GM21619 (cell line): Measurements from ENCODE around the gene DAAM2.

Experiments used
- ATAC-seq: cut with Tn5 transposase; IDR thresholded peaks from one replicate; pipeline ENCODE4 v1.9.1; 2021; ENCODE audit not compliant: unreplicated experiment

DAAM2 gene

DNA sequence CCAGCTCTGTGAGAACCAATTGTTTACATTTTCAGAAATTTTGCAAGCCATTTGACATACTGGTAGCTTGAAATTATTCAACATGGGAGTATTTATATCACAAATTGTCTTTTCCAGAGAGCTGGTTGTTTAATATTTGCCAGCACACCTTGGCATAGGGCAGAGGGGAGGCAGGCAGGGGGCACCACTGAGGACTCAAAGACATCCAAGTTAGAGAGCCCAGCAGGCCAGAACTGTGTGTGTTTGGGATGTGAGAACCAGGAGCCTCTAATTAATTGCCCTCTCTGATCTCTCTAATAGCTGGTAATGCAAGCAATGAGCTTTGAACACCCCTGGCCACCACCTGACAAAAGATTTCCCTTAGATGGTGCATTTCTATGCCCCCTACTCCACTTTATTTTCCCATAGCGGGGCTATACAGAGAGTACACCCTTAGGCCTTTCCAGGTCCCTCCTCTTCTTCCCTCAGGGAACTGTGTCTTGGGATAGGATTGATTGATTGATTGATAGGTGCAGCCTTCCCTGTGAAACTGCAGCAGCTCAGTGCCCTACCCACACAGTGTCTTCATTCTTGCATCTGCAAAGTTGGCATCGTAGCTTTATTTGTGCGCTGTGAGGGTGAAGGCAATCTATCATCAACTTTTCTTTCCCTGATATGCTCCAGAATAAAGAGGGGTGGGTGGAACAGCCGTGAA is 112.9 kb downstream of the DAAM2 start:
- no peak for ATAC-seq

GRCh38 chr6:39905640-39905975 is 113.4 kb downstream of the DAAM2 start:
- ATAC-seq = no peak

DNA sequence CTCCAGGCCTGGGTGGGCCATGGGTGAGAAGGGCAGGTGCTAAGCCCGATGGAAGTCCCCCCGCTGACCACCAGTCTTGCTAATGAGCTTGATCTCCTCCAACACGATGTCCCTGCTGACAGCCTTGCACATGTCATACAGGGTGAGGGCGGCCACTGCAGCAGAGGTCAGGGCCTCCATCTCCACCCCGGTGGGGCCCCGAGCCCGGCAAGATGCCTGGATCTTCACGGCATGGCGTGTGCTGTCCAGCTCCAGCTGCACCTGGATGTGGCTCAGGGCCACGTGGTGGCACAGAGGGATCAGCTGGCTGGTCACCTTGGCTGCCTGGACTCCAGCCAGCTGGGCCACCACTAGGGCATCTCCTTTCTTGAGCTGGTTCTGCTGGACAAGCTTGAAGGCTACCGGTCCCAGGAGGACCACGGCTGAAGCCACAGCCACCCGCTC is 114.2 kb downstream of the DAAM2 start:
- ATAC-seq = no peak

DNA sequence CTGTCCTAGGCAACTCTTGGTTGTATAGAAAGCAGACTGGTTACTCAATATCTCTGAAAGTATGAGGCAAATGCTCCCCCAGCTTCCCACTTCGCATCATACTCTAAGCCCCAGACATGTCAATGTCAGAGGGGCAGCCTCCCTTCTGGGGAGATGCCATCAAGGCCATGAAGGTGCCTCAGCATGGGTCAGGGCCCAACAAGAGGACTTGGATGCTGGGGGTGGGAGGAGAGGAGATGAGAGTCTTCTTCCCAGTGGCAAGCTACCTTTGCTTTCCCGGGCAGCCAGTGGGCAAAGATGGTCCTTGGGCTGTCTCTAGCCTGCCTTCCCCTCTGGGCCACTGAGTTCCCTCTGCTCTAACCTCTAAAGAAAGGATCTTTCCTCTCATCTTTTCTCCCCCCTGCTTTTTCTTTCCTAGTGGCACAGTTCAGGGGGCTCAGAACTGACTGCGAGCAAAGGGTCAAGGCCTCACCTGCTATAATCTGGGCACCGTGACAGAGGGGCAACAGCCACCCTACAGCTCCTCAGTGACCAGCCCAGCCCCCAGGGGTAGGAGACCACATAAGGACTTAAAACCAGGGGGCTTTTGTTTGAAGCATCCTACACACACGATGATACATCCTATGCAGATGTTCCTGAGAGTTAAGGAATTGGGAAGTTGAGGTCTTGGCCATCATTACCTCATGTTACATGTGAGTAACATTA is 115.8 kb downstream of the DAAM2 start:
- ATAC-seq = no peak

DNA sequence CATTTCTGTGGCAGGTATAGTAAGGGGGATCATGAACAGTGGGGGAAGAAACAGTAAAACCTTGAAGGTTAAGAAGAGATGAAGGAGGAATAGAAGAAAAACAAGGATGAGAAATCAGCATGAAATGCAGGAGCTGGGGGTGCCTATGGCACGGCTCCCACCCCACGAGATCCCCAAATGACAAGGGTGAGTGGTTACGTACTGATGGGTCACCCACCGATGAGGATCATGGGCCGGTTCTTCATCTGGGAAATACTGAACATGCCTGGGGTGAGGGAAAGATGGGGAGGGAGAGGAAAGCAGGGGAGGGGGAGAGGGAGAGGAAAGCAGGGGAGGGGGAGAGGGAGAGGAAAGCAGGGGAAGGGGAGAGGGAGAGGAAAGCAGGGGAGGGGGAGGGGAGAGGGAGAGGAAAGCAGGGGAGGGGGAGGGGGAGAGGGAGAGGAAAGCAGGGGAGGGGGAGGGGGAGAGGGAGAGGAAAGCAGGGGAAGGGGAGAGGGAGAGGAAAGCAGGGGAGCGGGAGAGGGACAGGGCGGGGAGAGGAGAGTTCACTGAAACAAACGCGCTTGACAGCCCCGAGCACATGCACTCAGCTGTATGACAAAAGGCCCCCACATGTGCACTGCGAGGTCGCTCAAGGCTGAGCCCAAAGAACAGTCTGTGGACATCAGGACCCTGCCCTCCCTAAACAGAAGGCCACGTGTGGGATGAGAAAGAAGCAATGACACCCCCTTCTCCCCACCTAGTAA is 116.8 kb downstream of the DAAM2 start:
- no peak for ATAC-seq

- ATAC-seq = no peak
Observed at GRCh38 chr6:39909701-39910100, 117.5 kb downstream of the DAAM2 start.

- ATAC-seq = no peak
Observed at GRCh38 chr6:39910164-39910563, 118.0 kb downstream of the DAAM2 start.

DNA sequence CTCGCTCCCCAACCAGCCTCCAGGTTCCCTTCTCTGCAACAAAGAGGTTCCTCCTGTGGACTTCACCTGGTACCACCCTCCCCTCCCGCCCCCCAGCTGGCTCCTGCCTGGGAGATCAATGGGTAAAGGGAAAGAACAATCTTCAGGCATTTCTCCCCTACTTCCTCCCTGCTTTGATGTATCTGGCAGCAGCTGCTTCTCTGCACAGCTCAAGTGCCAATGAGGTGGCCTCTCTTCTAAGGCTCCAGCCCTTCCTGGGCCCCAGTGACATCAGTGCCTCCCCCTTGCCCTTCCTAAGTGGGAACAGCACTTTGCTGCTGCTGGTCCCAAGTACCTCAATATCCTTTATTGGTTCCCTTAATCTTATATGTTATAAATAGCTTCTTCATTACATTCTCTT is 118.6 kb downstream of the DAAM2 start:
- no peak for ATAC-seq

GRCh38 chr6:39911513-39912125 is 119.4 kb downstream of the DAAM2 start:
- ATAC-seq = no peak

DNA sequence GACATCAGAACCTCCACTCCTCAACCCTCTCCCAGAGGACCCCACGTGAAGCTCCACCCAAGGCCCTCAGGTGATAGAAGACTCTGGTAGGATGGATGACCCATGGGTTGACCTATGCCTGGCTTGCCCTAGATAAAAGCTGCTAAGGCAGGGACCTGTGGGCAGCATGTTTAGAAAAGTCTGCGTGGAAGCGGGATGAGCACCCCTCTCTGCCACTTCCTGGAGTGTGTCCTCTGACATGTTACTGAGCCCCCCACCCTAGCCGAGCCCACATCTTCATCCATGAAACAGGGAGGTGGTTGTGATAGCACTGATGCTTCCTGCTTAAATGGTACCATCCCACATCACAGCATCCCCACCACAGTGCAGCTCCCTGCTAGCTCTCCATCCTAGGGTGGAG is 120.3 kb downstream of the DAAM2 start:
- ATAC-seq = no peak

DNA sequence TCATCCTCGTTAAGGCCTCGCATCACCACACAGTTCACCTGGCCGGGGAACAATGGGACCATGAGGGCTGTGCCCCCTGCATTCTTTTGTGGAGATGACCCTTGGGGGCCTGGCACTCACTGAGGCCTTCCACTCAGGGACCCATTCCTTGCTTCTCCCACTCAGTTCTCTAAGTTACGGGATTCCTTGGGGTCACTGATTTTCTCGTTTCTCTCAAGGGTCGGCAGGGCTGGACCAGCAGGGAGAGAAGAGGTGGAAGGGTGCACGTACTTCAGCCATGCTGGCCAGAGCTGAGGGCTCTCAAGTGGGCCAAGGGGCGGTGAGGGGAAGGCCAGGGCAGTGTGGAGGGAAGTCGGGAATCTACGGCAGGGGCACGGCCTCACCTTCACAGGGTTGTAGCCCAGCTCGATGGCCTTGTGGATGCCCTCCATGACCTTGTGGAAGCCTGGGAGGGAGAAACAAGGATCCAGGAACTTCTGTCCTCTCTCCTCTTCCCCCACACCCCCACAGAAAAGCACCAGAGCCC is 121.3 kb downstream of the DAAM2 start:
- no peak for ATAC-seq

DNA sequence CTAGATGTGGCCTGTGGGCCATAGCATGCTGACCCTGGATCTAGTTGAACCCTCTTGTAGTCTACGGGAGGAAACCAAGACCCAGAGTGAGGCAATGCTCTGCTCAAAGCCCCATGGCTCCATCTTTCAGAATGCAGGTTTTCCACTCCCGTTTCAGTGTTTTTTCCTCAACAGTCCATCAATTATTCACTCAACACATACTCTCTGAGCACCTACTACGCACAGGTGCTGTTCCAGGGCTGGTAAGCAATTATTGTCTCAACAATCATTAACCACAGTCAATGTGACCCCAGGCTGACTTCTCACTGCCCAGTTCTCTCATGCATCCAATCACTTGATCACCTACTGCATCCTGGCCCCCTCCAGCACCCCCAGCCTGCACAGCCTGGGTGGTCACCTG is 122.1 kb downstream of the DAAM2 start:
- no peak for ATAC-seq

DNA sequence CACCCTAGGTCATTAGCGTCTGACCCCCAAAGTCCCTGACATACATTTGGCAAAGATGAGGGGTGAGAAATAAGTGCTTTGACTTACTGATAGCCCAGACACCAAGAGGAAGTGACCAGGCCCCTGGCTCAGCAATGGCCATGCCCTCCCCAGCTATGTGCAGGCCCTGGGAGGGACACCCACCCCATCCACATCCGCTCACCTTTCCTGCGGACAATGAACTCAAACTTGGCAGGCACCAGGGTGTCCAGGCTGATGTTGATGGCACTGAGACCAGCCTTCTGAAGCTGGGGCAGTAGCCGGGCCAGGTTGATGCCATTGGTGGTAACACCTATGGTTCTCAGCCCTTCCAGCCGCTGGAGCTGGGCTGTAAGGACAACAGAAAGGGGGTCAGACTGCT is 123.7 kb downstream of the DAAM2 start:
- no peak for ATAC-seq

DNA sequence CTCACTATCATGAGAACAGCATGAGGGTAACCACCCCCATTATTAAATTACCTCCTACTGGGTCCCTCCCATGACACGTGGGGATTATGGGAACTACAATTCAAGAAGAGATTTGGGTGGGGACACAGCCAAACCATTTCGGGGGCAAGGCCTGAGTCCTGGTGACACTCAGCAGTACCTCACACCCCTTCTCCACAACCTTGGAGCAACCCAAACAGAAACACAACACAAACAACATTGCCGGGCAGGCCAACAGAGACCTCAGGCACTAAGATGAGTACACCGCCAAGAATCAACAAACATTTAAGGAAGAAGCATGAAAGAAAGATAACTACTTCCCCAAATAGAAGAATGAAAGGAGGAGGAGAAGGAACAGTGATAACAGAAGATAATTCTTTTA is 125.2 kb downstream of the DAAM2 start:
- no peak for ATAC-seq

- ATAC-seq = no peak
Observed at GRCh38 chr6:39917981-39918380, 125.8 kb downstream of the DAAM2 start.

- ATAC-seq = no peak
Observed at GRCh38 chr6:39918831-39919230, 126.7 kb downstream of the DAAM2 start.

DNA sequence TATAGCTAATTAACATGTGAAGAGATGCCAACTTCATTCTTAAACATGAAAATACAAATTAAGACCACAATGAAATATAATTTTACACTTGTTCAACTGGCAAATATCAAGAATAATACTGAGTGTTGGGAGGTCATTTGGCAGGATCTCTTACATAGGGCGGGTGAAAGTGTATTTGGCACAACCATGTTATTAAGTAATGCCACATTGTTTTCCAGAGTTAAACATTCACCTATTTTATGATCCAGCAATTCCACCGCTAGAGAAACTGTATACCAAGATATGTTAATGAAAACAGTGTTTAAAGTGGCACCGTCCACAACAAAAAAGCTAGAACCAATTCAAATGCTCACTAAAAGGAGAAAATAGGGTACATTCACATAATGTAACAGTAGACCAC is 128.0 kb downstream of the DAAM2 start:
- ATAC-seq = no peak

DNA sequence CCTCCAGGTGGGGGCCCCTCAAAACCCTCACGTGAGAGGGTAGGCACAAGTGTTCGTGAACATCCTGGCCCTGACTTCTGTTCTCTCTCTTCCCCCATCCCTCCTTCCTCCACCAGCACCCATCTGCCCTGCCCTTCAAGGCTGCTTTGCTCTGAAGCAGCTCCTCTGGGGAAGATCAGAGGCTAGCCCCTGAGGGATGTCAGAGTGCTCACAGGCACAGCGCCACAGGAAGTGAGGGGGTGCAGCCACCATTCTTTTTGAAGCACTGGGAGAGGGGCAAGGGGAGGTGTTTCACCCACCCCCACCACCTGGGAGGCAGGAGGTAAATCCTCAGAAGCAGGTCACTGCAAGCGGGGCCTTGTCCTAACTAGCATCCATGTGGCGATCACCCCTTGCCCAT is 130.6 kb downstream of the DAAM2 start:
- no peak for ATAC-seq

DNA sequence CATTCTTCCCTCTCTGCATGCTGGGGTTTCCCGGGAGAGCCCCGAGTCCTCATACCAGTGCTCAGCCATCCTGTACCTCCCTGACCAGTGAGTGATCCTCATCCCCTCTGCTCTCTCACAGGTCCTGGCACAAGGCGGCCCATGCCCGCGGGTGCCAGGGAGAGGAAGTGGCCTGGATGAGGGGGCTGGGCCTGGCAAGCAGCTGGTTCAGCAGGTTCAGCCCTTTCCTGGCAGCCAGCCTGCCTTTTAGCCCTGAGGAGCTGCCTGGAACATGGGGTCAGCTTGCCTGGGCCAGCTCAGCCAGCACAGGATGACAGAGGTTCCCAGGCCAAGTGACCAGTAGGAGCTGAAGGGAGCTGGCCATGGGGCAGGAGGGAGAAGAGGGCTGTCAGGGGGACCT is 131.2 kb downstream of the DAAM2 start:
- no peak for ATAC-seq

GRCh38 chr6:39923861-39924260 is 131.7 kb downstream of the DAAM2 start:
- no peak for ATAC-seq

DNA sequence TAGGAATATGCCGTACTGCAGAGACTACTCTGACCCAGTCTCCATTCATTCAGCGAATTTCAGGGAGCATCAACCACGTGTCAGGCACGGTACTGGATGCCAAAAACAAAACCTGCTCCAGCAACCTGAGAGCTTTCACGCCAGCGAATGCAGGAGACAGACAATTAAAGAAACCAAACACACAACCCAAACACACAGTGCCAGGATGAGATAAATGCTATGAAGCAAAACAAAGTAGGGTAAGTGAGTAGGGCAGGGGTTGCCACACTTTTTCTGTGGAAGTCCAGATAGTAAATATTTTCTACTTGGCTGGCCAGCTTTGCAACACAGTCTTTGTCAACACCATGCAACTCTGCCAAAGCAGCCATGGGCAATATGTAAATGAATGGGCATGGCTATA is 132.1 kb downstream of the DAAM2 start:
- no peak for ATAC-seq
